Muscle layer of colon (tissue), 2 donors: ENCODE measurements around the gene MSH3.

Source experiments
- H3K27ac ChIP-seq: one replicate; pipeline ENCODE4 v1.7.0; 2013; ENCODE audit warnings: low read depth, mild to moderate bottlenecking, low read length, moderate library complexity
- H3K27me3 ChIP-seq, 2 donors: one replicate each; pipeline ENCODE4 v1.7.0; 2013; ENCODE audit warnings: low read length in 2 of 2, mild to moderate bottlenecking in 2 of 2; ENCODE audit not compliant: insufficient read depth in 2 of 2, control insufficient read depth in 1 of 2
- H3K36me3 ChIP-seq: one replicate; pipeline ENCODE4 v1.7.0; 2013; ENCODE audit warnings: mild to moderate bottlenecking, low read length; ENCODE audit not compliant: insufficient read depth
- H3K4me1 ChIP-seq: one replicate; pipeline ENCODE4 v1.7.0; 2013; ENCODE audit warnings: mild to moderate bottlenecking, low read length; ENCODE audit not compliant: insufficient read depth
- H3K4me3 ChIP-seq, 2 donors: one replicate each; pipeline ENCODE4 v1.7.0; 2013; ENCODE audit warnings: low read length in 2 of 2, low read depth in 1 of 2, mild to moderate bottlenecking in 1 of 2, moderate library complexity in 1 of 2
- H3K9ac ChIP-seq: one replicate; pipeline ENCODE4 v1.7.0; 2013; ENCODE audit warnings: low read length
- H3K9me3 ChIP-seq: one replicate; pipeline ENCODE4 v1.7.0; 2013; ENCODE audit warnings: mild to moderate bottlenecking, low read length
- donor health status: abdominal sarcoma.
- donor health status: Adenocarcinoma of cecum.

Gene MSH3

DNA sequence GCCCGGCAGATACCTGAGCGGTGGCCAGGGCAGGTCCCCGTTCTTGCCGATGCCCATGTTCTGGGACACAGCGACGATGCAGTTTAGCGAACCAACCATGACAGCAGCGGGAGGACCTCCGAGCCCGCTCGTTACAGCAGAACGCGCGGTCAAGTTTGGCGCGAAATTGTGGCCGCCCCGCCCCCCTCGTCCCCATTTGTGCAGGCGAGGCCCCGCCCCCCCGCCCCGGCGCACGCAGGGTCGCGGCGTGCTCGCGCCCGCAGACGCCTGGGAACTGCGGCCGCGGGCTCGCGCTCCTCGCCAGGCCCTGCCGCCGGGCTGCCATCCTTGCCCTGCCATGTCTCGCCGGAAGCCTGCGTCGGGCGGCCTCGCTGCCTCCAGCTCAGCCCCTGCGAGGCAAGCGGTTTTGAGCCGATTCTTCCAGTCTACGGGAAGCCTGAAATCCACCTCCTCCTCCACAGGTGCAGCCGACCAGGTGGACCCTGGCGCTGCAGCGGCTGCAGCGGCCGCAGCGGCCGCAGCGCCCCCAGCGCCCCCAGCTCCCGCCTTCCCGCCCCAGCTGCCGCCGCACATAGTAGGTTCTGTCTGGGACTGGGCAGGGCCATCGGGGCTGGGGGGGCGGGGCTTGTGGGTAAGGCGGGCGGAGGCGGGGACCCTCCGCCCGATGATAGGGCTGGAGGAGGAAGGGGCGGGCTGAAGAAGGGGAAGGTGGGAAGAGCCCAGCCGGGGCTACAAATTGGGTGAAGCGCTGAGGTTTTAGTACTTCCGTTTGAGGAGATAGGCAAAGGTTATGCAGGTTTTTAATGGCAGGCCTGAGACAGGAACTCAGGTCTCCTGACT, at the start of gene MSH3, which contains the start of gene DHFR:
TSS of gene MSH3 (plus strand) at position 262 of the 840 bp plus-strand sequence. CDS start at position 338, 76 bp downstream.
TSS of gene DHFR (minus strand) at position 593 of the 840 bp plus-strand sequence. CDS start at position 99, 494 bp downstream.
- peak within 1 kb of the TSS; percentile 65 for H3K9ac ChIP-seq
- no peaks in the 10 kb centered on the region for H3K9me3 ChIP-seq
- peak within 1 kb of the TSS; percentile 95 for H3K27ac ChIP-seq
- H3K36me3 ChIP-seq: peaks cover 4% of the 10 kb centered on the region
- peaks cover 19% of the 10 kb centered on the region for H3K4me1 ChIP-seq
- no peaks in the 10 kb centered on the region for H3K27me3 ChIP-seq
- H3K4me3 ChIP-seq: peak within 1 kb of the TSS; percentile 67 to 95

DNA sequence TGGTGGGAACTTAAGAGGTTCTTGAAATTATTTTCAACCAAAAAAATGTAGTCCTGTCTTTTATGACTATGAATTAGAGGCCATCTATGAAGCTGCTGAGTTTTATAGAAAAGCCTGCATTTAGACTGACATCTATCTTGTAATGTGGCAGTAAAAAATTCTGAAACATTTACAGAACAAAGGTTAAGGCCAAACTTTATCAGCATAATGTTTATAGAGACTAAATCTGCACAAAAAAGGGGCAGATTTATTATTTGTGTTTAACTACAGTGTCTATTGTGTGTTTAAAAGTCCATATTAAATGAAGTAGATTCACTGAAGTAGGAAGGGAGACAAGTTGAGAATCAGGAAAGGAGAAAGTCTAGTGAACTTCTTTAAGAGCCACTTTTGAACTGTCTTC, 47.1 kb upstream of the MSH3 start:
- Histone ChIP-seq H3K9ac (no peak overlapping the region), H3K4me1 (no peaks in the 10 kb centered on the region), H3K9me3 (no peaks in the 10 kb centered on the region), H3K4me3 (no peak overlapping the region), H3K36me3 (no peaks in the 10 kb centered on the region), H3K27ac (no peak overlapping the region), H3K27me3 (no peaks in the 10 kb centered on the region)

DNA sequence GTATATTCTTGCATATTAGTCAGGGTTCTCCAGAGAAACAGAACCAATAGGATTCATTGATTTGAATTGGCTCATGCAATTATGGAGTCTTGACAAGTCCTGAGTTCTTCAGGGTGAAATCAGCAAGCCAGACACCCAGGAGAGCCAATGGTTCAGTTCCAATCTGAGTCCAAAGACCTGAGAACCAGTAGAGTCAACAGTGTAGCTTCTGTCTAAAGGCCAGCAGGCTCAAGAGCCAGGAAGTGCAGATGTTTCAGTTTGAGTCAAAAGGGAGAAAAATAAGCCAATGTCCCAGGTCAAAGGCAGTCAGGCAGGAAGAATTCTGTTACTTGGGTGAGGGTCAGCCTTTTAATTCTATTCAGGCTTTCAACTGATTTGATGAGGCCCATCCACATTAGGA, 46.6 kb upstream of the MSH3 start:
- Histone ChIP-seq H3K27ac (no peak overlapping the region), H3K9ac (no peak overlapping the region), H3K9me3 (no peaks in the 10 kb centered on the region), H3K36me3 (no peaks in the 10 kb centered on the region), H3K4me1 (no peaks in the 10 kb centered on the region), H3K27me3 (no peaks in the 10 kb centered on the region), H3K4me3 (no peak overlapping the region)

DNA sequence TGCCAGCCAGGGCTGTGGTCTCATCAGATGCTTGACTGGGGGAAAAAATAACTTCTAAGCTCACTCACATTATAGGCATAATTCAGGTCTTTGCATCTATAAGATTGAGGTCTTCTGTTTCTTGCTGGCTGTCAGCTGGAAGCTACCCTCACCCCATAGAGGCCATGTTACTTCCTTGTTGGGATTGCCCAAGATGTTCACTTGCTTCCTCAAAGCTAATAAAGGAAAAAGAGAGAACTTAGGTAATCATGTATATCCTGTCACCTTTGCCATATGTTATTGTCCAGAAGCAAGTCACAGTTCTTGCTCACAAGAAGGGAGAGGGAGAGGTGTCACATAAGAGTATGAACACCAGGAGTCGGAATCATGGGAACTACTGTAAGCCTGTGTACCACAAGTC, 45.7 kb upstream of the MSH3 start:
- no peak overlapping the region for H3K27ac ChIP-seq

DNA sequence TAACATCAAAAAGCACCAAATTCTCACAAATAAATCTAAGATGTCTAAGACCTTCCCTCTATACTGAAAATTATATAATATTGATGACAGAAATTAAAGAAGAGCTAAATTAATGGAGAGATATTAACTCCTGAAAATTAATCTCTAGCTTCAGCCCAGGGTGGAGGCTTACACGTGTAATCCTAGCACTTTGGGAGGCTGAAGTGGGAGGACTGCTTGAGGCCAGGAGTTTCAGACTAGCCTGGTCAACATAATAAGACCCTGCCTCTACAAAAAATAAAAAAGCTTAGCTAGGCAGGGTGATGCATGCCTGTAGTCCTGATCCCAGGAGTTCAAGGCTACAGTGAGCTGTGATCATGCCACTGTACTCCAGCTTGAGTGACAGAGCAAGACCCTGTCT, 44.8 kb upstream of the MSH3 start:
- no peaks in the 10 kb centered on the region for H3K36me3 ChIP-seq
- H3K9me3 ChIP-seq: no peaks in the 10 kb centered on the region
- no peak overlapping the region for H3K4me3 ChIP-seq
- no peaks in the 10 kb centered on the region for H3K27me3 ChIP-seq
- no peaks in the 10 kb centered on the region for H3K4me1 ChIP-seq
- H3K27ac ChIP-seq: no peak overlapping the region
- no peak overlapping the region for H3K9ac ChIP-seq

More for the DNA sequence above, 45.7 kb upstream of the MSH3 start:
- no peaks in the 10 kb centered on the region for H3K27me3 ChIP-seq
- H3K36me3 ChIP-seq: no peaks in the 10 kb centered on the region
- no peak overlapping the region for H3K4me3 ChIP-seq
- H3K9me3 ChIP-seq: no peaks in the 10 kb centered on the region
- H3K9ac ChIP-seq: no peak overlapping the region
- H3K4me1 ChIP-seq: no peaks in the 10 kb centered on the region

DNA sequence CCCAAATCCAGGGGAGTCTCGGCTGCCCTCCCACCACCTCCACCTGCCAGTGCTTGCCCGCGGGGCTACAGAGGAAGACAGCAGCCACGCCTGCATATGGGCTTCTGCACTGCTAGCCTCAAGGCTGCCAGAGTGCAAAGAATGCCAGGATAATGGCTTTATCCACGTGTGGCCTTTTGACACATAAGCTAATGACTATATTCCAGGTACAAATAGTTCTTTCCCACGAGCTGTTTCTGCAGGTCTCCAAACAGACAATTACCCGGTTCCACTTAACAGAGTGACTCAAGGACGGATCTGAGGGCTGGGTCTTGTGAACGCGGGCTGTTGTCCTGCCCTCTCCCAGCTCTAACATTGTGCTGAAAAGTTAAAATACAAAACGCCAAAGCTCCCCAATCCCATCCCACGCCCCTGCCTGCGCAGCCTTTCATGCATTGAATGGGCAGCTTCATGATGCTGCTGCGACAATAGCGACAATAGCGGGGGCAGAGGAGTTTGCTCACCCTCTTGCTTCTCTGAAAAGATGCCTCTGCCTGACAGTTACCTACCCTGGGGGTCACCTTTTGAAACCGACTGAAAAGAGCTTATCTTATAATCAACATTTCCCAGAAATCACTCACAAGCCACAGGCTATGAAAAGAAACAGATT, 39.1 kb upstream of the MSH3 start:
- H3K4me1 ChIP-seq: no peaks in the 10 kb centered on the region
- H3K27ac ChIP-seq: no peak overlapping the region
- no peaks in the 10 kb centered on the region for H3K36me3 ChIP-seq
- no peaks in the 10 kb centered on the region for H3K9me3 ChIP-seq
- no peaks in the 10 kb centered on the region for H3K27me3 ChIP-seq
- no peak overlapping the region for H3K4me3 ChIP-seq
- H3K9ac ChIP-seq: no peak overlapping the region

DNA sequence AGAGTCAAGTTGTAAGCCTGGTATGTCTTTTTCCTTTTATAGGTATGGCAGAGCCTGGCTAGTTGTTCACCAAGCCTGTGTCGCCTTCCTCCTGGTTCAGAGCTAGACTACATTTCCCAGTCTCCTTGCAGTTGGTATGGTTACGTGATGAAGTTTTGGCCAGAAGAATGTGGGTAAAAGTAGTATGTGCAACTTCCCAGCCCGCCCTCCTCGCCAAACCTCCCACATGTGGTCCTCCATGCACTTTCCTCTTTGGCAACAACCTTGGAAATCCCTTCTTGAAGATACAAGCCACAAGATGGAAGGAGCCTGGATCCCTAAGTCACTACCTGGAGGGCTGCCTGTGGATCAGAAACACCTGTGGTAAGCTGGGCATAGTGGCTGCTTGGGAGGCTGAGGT, 36.0 kb upstream of the MSH3 start:
- Histone ChIP-seq H3K4me3 (no peak overlapping the region), H3K9ac (no peak overlapping the region), H3K9me3 (no peaks in the 10 kb centered on the region), H3K4me1 (no peaks in the 10 kb centered on the region), H3K27ac (no peak overlapping the region), H3K36me3 (no peaks in the 10 kb centered on the region), H3K27me3 (no peaks in the 10 kb centered on the region)

DNA sequence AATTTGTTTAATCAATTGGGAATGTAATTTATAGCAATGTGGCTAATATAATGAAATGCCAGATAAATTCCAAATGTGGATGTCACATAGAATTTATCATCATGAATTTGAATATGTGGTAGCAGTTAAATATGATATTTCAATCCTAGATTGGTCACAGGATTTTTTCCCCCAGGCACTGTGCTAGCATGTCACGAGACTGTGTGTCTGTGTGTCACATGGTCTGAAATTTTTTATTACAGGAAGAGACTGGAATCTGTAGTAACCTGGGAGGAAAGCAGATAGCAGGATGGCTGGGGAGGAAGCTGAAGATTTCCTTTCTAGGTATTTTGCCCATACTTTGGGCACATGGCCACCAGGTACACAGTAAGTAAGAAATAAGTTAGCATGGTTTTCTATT, 35.4 kb upstream of the MSH3 start:
- Histone ChIP-seq H3K4me1 (no peaks in the 10 kb centered on the region), H3K9me3 (no peaks in the 10 kb centered on the region), H3K4me3 (no peak overlapping the region), H3K27me3 (no peaks in the 10 kb centered on the region), H3K27ac (no peak overlapping the region), H3K36me3 (no peaks in the 10 kb centered on the region), H3K9ac (no peak overlapping the region)

DNA sequence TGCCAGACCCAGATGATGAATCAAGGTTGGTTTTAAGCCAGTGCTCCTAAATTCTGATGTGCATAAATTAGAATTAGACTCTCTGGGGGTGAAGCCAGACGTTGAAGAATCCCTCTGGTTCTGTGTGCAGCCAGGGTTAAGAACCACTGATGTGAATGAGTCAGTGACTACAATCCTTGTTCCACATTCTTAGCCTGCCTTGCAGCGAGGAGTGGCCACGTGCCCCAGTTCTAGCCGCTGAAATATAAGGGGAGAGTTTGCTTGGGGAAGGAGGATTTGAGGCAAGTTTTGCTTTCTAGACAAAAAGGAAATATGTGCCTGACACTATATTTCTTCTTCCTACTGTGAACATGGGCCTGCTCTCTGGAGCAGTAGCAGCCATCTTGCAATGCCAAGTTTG, 34.2 kb upstream of the MSH3 start:
- Histone ChIP-seq H3K9me3 (no peaks in the 10 kb centered on the region), H3K9ac (no peak overlapping the region), H3K4me1 (no peaks in the 10 kb centered on the region), H3K36me3 (no peaks in the 10 kb centered on the region), H3K27ac (no peak overlapping the region), H3K4me3 (no peak overlapping the region), H3K27me3 (no peaks in the 10 kb centered on the region)

DNA sequence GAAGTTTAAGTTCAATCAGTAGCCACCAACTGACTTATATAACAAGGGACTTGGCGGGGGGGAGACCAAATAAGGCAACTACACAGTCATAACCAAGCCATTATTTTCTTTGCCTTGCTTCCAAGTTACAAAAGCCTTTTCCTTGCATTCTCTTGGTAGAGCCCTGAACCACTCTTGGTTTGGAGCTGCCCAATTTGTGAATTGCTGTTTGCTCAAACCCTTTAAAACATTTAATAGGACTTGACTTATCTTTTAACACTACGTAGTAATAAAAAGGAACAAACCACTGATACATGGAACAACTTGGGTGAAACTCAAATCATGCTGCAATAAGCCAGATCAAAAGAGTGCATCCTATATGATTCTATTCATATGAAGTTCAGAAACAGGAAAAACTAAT, 31.7 kb upstream of the MSH3 start:
- Histone ChIP-seq H3K27ac (no peak overlapping the region), H3K4me3 (no peak overlapping the region), H3K27me3 (no peaks in the 10 kb centered on the region), H3K4me1 (no peaks in the 10 kb centered on the region), H3K9me3 (no peaks in the 10 kb centered on the region), H3K36me3 (no peaks in the 10 kb centered on the region), H3K9ac (no peak overlapping the region)

DNA sequence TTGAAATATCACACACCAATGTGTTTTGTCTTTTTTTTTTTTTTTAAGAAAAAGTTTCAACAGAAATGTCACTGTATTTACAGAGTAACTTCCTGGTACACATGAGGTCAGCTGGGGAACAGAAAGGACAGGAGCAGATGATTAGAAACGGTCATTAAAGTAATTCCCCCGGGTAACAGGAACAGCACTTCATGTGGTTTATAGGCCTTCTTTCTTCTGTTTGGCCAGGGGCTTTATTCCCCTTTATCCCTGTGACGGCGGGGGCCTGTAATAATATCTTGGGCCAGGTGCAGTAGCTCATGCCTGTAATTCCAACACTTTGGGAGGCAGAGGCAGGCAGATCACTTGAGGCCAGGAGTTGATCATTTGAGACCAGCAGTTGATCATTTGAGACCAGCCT, 30.5 kb upstream of the MSH3 start:
- no peaks in the 10 kb centered on the region for H3K36me3 ChIP-seq
- no peaks in the 10 kb centered on the region for H3K4me1 ChIP-seq
- H3K9me3 ChIP-seq: no peaks in the 10 kb centered on the region
- H3K9ac ChIP-seq: no peak overlapping the region
- no peak overlapping the region for H3K4me3 ChIP-seq
- H3K27me3 ChIP-seq: no peaks in the 10 kb centered on the region
- H3K27ac ChIP-seq: no peak overlapping the region
